Psoas muscle (tissue), 8 donors: ENCODE results near the gene ZFHX2. TPM values are rescaled to one million over a fixed set of nuclear protein-coding genes. Genes with fewer than 3 reads are reported as not detected.

Experiments used
- ATAC-seq, 4 donors: fragments of 200-7000 bp; cut with Tn5 transposase; one replicate each; pipeline ENCODE4 v1.9.1; 2020; ENCODE audit warnings: moderate library complexity in 3 of 4, mild to moderate bottlenecking in 2 of 4
- DNase-seq, 2 donors: peaks; one replicate each; pipeline ENCODE4 v3.0.0-alpha.2; 2020
- H3K27ac ChIP-seq: fragments of 200-600 bp; one replicate; pipeline ENCODE4 v1.8.0; 2022
- H3K27me3 ChIP-seq, 3 donors: fragments of 200-600 bp in 1 of 3; one replicate each; pipeline versions ENCODE4 v1.6.1 to v1.8.0; 2013 to 2022; ENCODE audit warnings: low read length in 2 of 3, mild to moderate bottlenecking in 2 of 3, moderate library complexity in 1 of 3; ENCODE audit not compliant: insufficient read depth in 3 of 3
- H3K36me3 ChIP-seq, 2 donors: fragments of 200-600 bp in 1 of 2; one replicate each; pipeline versions ENCODE4 v1.6.1 to v1.8.0; 2013 to 2022; ENCODE audit warnings: low read depth in 1 of 2, mild to moderate bottlenecking in 1 of 2, moderate library complexity in 1 of 2; ENCODE audit not compliant: insufficient read depth in 1 of 2
- H3K4me1 ChIP-seq: fragments of 200-600 bp; one replicate; pipeline ENCODE4 v1.8.0; 2022
- H3K4me3 ChIP-seq: fragments of 200-600 bp; one replicate; pipeline ENCODE4 v1.8.0; 2022; ENCODE audit warnings: mild to moderate bottlenecking
- H3K9me3 ChIP-seq: fragments of 200-600 bp; one replicate; pipeline ENCODE4 v1.8.0; 2022
- CTCF ChIP-seq: fragments of 200-600 bp; IDR thresholded peaks from one replicate; pipeline ENCODE4 v1.8.0; 2022; ENCODE audit warnings: antibody characterized with exemption
- WGBS, 3 donors: extraction: QIAGEN DNeasy Blood & Tissue Kit; methylation state at CpG; one replicate each; pipeline versions ENCODE4 v1.1.6 to v1.1.7; 2013; 5-methylcytosine and 5-hydroxymethylcytosine counted together
- intact Hi-C, 2 donors: fragments of 100-400 bp; cut with DNase I; formaldehyde crosslinking; loops; one replicate each; pipeline versions ENCODE4 v1.11.0 to v1.14.2; 2022
- polyA plus RNA-seq, 3 donors: library from polyadenylated mRNA; stranded (reverse); fragments of 200-250 nt; gene quantifications; one replicate each; pipeline ENCODE4 v1.2.3, GENCODE V29; 2013
- total RNA-seq, 4 donors: library from RNA; stranded (reverse); fragmentation: NEBNext Ultra II Directional in 2 of 4; extraction: Animal tissue kit (Norgen Biotek cat#: 25700) in 2 of 4; gene quantifications; one replicate each; pipeline versions ENCODE4 v1.2.1 to v1.2.4, GENCODE V29; 2021 to 2023
- donor health status: healthy with polysubstance abuse.
- donor health status: DM: no; HTN: no; CAD: no; lungs with moderate emphysema.
- donor health status: Bipolar disorder and iron deficiency.
- donor health status: healthy.
- donor health status: DM: yes; HTN: yes; CAD: no.
- donor health status: DM: no; HTN: no; CAD: no.
- donor health status: DM: no; HTN: no; CAD: no.
- donor health status: DM: yes; HTN: yes; CAD: no.

ZFHX2 gene
- total and polyA plus RNA-seq, 7 donors = 0.11 to 2.9 (median 0.65) TPM

- Histone ChIP-seq H3K27me3 (peaks cover 0 to 5% (median 0%) of the 10 kb centered on the region in 3 donors), H3K27ac (no peak overlapping the region), H3K4me3 (no peak overlapping the region), H3K9me3 (no peaks in the 10 kb centered on the region), H3K36me3 (no peaks in the 10 kb centered on the region), H3K4me1 (peaks cover 4% of the 10 kb centered on the region)
- no peak for TF ChIP-seq CTCF
- ATAC-seq (no peak), DNase-seq (no peak)
- intact Hi-C loops = no loop called here
- WGBS, 3 donors = 74 to 89% (median 81%) methylated on average over 2 of the region's 2 CpGs
Measured at GRCh38 chr14:23547924-23548323, 3.6 kb downstream of the ZFHX2 start.

DNA sequence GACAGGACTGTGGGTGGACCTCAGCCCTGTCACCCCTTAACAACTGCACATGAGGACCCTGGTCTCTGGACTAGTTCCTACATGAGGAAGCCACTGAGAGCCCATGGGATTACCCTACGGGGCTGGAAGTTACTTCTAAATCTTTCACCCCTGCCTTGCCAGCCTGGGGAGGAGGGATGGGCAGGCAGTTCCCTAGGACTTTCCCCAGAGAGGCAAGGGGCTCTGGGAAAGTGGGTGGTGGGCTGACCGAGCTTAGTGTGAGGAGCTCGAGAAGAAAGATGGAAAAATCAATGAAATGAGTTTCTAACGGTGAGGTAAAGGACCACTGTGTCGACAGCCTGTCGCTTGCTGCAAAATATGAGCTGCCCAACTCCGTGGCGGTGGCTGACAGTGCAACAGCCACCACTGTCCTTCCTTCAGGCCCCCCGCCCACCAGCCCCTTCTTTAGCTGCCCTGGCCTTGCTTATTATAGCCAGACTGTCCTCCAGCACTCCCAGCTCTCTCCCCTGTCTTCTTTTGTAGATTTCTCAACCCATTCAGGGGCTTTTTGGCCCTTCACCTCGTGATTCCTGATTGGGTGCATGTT lies 5.0 kb downstream of the ZFHX2 start:
- WGBS, 3 donors = 70 to 73% (median 70%) methylated on average over 10 of the region's 10 CpGs
- TF ChIP-seq CTCF = no peak
- intact Hi-C loops = no loop called here
- Histone ChIP-seq H3K9me3 (no peaks in the 10 kb centered on the region), H3K4me3 (no peak overlapping the region), H3K27ac (no peak overlapping the region), H3K4me1 (peaks cover 4% of the 10 kb centered on the region), H3K27me3 (peaks cover 0 to 5% (median 0%) of the 10 kb centered on the region in 3 donors), H3K36me3 (no peaks in the 10 kb centered on the region)
- DNase-seq (no peak), ATAC-seq (no peak)

DNA sequence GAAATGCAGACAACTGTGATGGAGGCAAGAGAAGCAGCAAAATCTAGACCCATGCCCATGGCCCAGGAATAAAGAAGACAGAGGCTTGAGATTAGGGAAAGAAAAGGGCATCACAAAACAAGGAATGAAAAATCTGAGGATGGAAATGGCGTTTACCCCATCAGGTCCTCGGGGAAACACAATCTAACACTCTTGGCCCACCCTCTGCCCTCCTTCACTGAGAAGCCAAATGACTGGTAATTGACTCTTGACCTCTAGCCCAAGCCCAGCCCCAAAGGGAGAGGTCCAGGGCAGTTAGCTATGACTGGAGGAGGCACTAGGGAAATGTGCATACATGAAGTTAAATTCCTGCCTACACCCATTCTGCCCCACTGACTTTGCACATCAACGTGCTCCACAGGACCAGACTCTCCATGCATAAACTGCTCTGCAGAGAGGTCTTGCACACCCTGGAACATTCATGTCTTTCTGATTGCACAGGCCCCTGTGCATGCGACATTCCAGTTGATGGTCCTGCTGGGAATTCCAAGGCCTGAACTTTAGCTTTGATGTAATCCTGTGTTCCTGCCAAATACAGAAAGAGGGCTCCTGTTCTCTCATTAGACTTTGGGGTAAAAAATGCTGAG lies 5.7 kb downstream of the ZFHX2 start:
- DNase-seq = no peak
- intact Hi-C loops = no loop called here
- peak overlapping the region; percentile 6 for H3K27ac ChIP-seq
- WGBS, 3 donors = 62 to 77% (median 71%) methylated on average over 4 of the region's 4 CpGs
- no peak for ATAC-seq
- peaks cover 4% of the 10 kb centered on the region for H3K4me1 ChIP-seq
- no peaks in the 10 kb centered on the region for H3K9me3 ChIP-seq
- peaks cover 0 to 5% (median 0%) of the 10 kb centered on the region in 3 donors for H3K27me3 ChIP-seq
- TF ChIP-seq CTCF = no peak
- no peaks in the 10 kb centered on the region for H3K36me3 ChIP-seq
- no peak overlapping the region for H3K4me3 ChIP-seq

DNA sequence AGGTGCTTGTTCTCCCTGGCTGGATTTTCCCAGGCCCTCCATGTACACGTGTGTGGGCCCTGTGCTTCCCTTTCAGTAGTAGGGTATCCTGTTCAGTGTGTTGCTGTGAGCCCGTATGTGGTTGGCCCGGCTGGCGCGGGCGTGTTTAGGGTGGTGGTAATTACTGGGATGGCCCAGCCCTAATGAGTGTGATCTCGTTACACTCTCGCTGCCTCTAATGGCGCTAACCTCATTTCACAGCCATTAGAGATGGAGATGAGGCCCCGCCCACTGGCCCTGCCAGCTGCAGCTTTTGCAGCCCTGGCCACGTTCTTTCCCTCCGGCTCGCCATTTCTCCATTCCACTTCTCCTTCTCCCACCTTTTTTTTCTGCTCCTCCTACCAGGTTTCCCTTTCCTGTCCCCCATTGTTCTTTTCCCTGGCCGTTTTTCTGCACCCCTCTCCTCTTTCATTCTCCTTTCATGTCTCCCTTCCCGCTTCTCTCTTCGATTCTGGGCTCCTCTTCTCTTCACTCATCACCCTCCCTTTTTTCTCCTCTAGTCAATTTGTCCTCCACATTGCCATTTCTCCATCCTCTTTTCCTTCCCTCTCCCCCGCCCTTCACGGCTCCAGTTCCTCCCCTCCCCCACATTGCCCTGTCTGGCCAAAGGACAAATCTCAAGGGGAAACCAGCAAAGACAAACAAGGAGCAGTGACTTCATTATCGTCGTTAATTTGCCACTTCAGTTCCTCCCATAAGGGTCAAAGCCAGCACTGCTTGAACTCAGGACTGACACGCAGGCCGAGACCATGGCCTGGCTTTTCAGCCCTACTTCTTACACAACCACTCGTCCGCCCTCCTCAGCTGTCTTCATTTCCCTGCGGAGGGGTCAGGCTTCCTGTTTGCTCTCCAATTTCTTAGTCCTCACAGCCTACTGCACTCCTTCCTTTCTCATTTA lies 6.8 kb downstream of the ZFHX2 start:
- Histone ChIP-seq H3K27me3 (no peaks in the 10 kb centered on the region), H3K4me3 (no peak overlapping the region), H3K9me3 (no peaks in the 10 kb centered on the region), H3K36me3 (no peaks in the 10 kb centered on the region), H3K4me1 (no peaks in the 10 kb centered on the region), H3K27ac (no peak overlapping the region)
- WGBS, 3 donors = 31 to 34% (median 33%) methylated on average over 25 of the region's 25 CpGs
- intact Hi-C loops = no loop called here
- no peak for TF ChIP-seq CTCF
- peak; percentile 21 to 87 (median 57) for ATAC-seq
- peak; percentile 43 to 83 for DNase-seq
